GM23338 (cell line): ENCODE data around the gene CRIP3. TPM values are rescaled to one million over a fixed set of nuclear protein-coding genes. Genes with fewer than 3 reads are reported as not detected.

Experiments
- ATAC-seq: fragments of 200-7000 bp; cut with Tn5 transposase; 3 replicates; pipeline ENCODE4 v1.9.1; 2020
- DNase-seq: peaks from one replicate; pipeline ENCODE4 v3.0.0-alpha.2; 2015; ENCODE audit warnings: low spot score
- H2AFZ ChIP-seq: fragments of 200-600 bp; sonication (generic); 2 replicates; pipeline ENCODE4 v1.8.0; 2016; ENCODE audit warnings: antibody characterized with exemption, mild to moderate bottlenecking, moderate library complexity
- H3F3A ChIP-seq: fragments of 200-600 bp; sonication (generic); replicated peaks from 2 replicates; pipeline ENCODE4 v1.8.0; 2017; ENCODE audit warnings: antibody characterized with exemption, mixed run types, low read depth
- H3K27ac ChIP-seq: fragments of 200-600 bp; sonication (generic); 2 replicates; pipeline ENCODE4 v1.6.1; 2016; ENCODE audit warnings: low read depth
- H3K27me3 ChIP-seq: fragments of 200-600 bp; sonication (generic); 2 replicates; pipeline ENCODE4 v1.8.0; 2016; ENCODE audit warnings: mild to moderate bottlenecking, mixed run types, moderate library complexity; ENCODE audit not compliant: insufficient read depth
- H3K36me3 ChIP-seq: fragments of 200-600 bp; sonication (generic); 2 replicates; pipeline ENCODE4 v1.8.0; 2016; ENCODE audit warnings: mild to moderate bottlenecking; ENCODE audit not compliant: insufficient read depth
- H3K4me1 ChIP-seq: fragments of 200-600 bp; sonication (generic); 2 replicates; pipeline ENCODE4 v1.8.0; 2016; ENCODE audit warnings: mild to moderate bottlenecking, moderate library complexity; ENCODE audit not compliant: insufficient read depth
- H3K4me2 ChIP-seq: fragments of 200-600 bp; sonication (generic); 2 replicates; pipeline ENCODE4 v1.7.1; 2017; ENCODE audit warnings: mixed run types
- H3K4me3 ChIP-seq: fragments of 200-600 bp; sonication (generic); 2 replicates; pipeline ENCODE4 v1.6.1; 2016; ENCODE audit warnings: mixed run types
- H3K79me2 ChIP-seq: fragments of 200-600 bp; sonication (generic); replicated peaks from 2 replicates; pipeline ENCODE4 v1.8.0; 2017; ENCODE audit warnings: mild to moderate bottlenecking; ENCODE audit not compliant: insufficient read depth
- H3K9me2 ChIP-seq: fragments of 200-600 bp; sonication (generic); 2 replicates; pipeline ENCODE4 v1.8.0; 2017; ENCODE audit not compliant: insufficient read depth
- H4K20me1 ChIP-seq: fragments of 200-600 bp; sonication (generic); replicated peaks from 2 replicates; pipeline ENCODE4 v1.8.0; 2017; ENCODE audit warnings: mild to moderate bottlenecking; ENCODE audit not compliant: insufficient read depth
- H3K27ac Mint-ChIP-seq: 2 replicates; pipeline ENCODE4 v1.8.0; 2020; ENCODE audit warnings: inconsistent platforms, mild to moderate bottlenecking, moderate library complexity, mixed read lengths
- H3K27me3 Mint-ChIP-seq: 3 replicates; pipeline ENCODE4 v1.8.0; 2022; ENCODE audit warnings: low read depth, mild to moderate bottlenecking, moderate library complexity, mixed read lengths, inconsistent platforms; ENCODE audit not compliant: insufficient read depth, poor library complexity
- H3K36me3 Mint-ChIP-seq: 3 replicates; pipeline ENCODE4 v1.8.0; 2021; ENCODE audit warnings: low read depth, mild to moderate bottlenecking, inconsistent platforms, moderate library complexity, mixed read lengths
- H3K4me1 Mint-ChIP-seq: 3 replicates; pipeline ENCODE4 v1.8.0; 2020; ENCODE audit warnings: mild to moderate bottlenecking, inconsistent platforms, mixed read lengths
- H3K4me3 Mint-ChIP-seq: 3 replicates; pipeline ENCODE4 v1.8.0; 2021; ENCODE audit warnings: moderate library complexity, mild to moderate bottlenecking, inconsistent platforms, mixed read lengths
- H3K9me3 Mint-ChIP-seq: 3 replicates; pipeline ENCODE4 v1.8.0; 2020; ENCODE audit warnings: moderate library complexity, mild to moderate bottlenecking, inconsistent platforms, mixed read lengths
- CREB1 ChIP-seq: fragments of 250-450 bp; sonication (Bioruptor Pico); IDR thresholded peaks from 2 replicates; pipeline ENCODE4 v1.5.0; 2020; ENCODE audit warnings: low read depth, mild to moderate bottlenecking, moderate library complexity
- EZH2 ChIP-seq: fragments of 200-600 bp; sonication (generic); IDR thresholded peaks from one replicate; pipeline ENCODE4 v1.8.0; 2017; ENCODE audit warnings: antibody characterized with exemption, mild to moderate bottlenecking, low read depth; ENCODE audit not compliant: unreplicated experiment
- EZH2phosphoT487 ChIP-seq: fragments of 200-600 bp; sonication (generic); IDR thresholded peaks from one replicate; pipeline ENCODE4 v1.8.1; 2018; ENCODE audit warnings: antibody characterized with exemption; ENCODE audit not compliant: unreplicated experiment
- JUNB ChIP-seq: IDR thresholded peaks from one replicate; pipeline ENCODE4 v1.6.1; 2016; ENCODE audit warnings: antibody characterized with exemption; ENCODE audit not compliant: unreplicated experiment
- NANOG ChIP-seq: IDR thresholded peaks from 2 replicates; pipeline ENCODE4 v1.6.1; 2016; ENCODE audit warnings: antibody characterized with exemption, borderline replicate concordance
- POLR2AphosphoS5 ChIP-seq: IDR thresholded peaks from 2 replicates; pipeline ENCODE4 v1.6.1; 2016; ENCODE audit warnings: antibody characterized with exemption, low read depth
- STAT1 ChIP-seq: IDR thresholded peaks from one replicate; pipeline ENCODE4 v1.6.1; 2016; ENCODE audit warnings: antibody characterized with exemption; ENCODE audit not compliant: unreplicated experiment
- ZNF114 ChIP-seq: fragments of 250-450 bp; sonication (Bioruptor Pico); IDR thresholded peaks from 2 replicates; pipeline ENCODE4 v1.5.0; 2020; ENCODE audit warnings: mild to moderate bottlenecking, moderate library complexity
- ZNF331 ChIP-seq: fragments of 250-450 bp; sonication (Bioruptor Pico); IDR thresholded peaks from 2 replicates; pipeline ENCODE4 v1.5.0; 2020; ENCODE audit warnings: low read depth, mild to moderate bottlenecking, moderate library complexity
- polyA plus RNA-seq: library from polyadenylated mRNA; unstranded; fragments of >200 nt; fragmentation: Nextera tagmentation; extraction: Ambion mirVana; gene quantifications from 2 replicates; pipeline ENCODE4 v1.2.1, GENCODE V29; 2016
- total RNA-seq: library from RNA; depleted of rRNA; stranded (reverse); fragments of >200 nt; shearing (Covaris generic); gene quantifications from 2 replicates; pipeline ENCODE4 v1.2.3, GENCODE V29; 2014
- TF ChIP-seq, protein P1 (sequence below), 2 experiments: fragments of 200-600 bp in 1 of 2; sonication (generic) in 1 of 2; conservative IDR thresholded peaks; 2 replicates each; pipeline versions ENCODE4 v1.5.1 to v1.6.1; 2016 to 2017; ENCODE audit warnings: antibody characterized with exemption in 2 of 2, low read depth in 2 of 2, mild to moderate bottlenecking in 2 of 2, moderate library complexity in 1 of 2
- TF ChIP-seq, protein P2 (sequence below): IDR thresholded peaks from 2 replicates; pipeline ENCODE4 v1.6.1; 2016; ENCODE audit warnings: antibody characterized with exemption
- TF ChIP-seq, protein P3 (sequence below): IDR thresholded peaks from one replicate; pipeline ENCODE4 v1.6.1; 2018; ENCODE audit warnings: antibody characterized with exemption; ENCODE audit not compliant: unreplicated experiment

CRIP3 gene
- total and polyA plus RNA-seq, 2 experiments from 2014 or later, result 22.0 to 36.0 TPM

DNA sequence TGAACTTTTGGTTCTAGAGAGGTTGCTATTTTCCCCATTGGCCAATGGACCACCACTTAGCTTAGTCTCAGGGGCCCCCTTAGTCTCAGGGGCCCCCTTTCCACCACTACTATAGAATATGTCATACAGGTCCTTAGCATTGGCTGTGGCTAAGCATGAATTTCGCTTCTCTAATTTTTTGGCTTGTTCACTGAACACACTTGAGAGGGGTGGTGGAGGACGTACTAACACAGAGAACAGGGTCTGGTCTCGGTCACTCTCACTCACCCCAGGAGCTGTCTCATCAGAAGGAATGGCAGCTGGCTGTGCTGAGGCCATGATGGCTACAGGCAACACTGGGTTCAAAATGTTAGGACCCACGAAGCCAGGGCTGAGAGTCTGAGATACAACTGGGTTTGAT lies 30.5 kb upstream of the CRIP3 start (continued):
- TF ChIP-seq CREB1 (no peak), ZNF114 (CRISPR knock-in tag) (no peak), NANOG (no peak), JUNB (no peak)
- TF ChIP-seq, protein P1, sequence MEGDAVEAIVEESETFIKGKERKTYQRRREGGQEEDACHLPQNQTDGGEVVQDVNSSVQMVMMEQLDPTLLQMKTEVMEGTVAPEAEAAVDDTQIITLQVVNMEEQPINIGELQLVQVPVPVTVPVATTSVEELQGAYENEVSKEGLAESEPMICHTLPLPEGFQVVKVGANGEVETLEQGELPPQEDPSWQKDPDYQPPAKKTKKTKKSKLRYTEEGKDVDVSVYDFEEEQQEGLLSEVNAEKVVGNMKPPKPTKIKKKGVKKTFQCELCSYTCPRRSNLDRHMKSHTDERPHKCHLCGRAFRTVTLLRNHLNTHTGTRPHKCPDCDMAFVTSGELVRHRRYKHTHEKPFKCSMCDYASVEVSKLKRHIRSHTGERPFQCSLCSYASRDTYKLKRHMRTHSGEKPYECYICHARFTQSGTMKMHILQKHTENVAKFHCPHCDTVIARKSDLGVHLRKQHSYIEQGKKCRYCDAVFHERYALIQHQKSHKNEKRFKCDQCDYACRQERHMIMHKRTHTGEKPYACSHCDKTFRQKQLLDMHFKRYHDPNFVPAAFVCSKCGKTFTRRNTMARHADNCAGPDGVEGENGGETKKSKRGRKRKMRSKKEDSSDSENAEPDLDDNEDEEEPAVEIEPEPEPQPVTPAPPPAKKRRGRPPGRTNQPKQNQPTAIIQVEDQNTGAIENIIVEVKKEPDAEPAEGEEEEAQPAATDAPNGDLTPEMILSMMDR (conservative IDR thresholded peaks at IDR 0.05; ENCODE audit: low read depth in 2 of 2), result no peak

DNA sequence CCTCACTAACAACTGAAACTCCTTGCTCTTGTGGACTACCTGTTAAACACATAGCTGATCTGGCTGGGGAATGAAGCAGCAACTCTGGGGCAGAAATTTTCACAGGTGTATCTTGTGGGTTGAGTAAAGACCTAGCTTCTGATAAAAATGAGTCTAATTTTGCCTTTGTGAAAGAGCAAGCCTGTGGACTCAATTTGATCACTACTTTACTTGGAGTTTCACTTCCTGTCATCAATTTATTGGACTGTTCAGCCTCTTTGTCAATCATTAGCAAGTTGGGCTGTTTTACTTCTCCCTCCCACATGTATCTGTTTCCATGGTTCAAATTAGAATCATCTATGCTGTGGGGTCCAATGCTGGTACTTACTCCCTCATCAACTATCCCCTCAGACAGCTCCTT lies 29.6 kb upstream of the CRIP3 start:
- H3K4me3 Mint-ChIP-seq, result no peak overlapping the region
- Histone ChIP-seq H3K36me3 (peaks cover 12% of the 10 kb centered on the region; the same call in 1 of the 2 replicates), H3K4me3 (no peak overlapping the region), H4K20me1 (no peaks in the 10 kb centered on the region), H3K27ac (no peak overlapping the region), H3K27me3 (no peaks in the 10 kb centered on the region), H3K79me2 (no peaks in the 10 kb centered on the region), H3K4me2 (no peak overlapping the region), H2AFZ (no peak overlapping the region), H3K9me2 (no peaks in the 10 kb centered on the region), H3F3A (no peaks in the 10 kb centered on the region), H3K4me1 (no peaks in the 10 kb centered on the region)
- TF ChIP-seq ZNF114 (CRISPR knock-in tag), result no peak
- no peak for TF ChIP-seq POLR2AphosphoS5
- TF ChIP-seq ZNF331 (CRISPR knock-in tag), result no peak
- TF ChIP-seq, protein P2, sequence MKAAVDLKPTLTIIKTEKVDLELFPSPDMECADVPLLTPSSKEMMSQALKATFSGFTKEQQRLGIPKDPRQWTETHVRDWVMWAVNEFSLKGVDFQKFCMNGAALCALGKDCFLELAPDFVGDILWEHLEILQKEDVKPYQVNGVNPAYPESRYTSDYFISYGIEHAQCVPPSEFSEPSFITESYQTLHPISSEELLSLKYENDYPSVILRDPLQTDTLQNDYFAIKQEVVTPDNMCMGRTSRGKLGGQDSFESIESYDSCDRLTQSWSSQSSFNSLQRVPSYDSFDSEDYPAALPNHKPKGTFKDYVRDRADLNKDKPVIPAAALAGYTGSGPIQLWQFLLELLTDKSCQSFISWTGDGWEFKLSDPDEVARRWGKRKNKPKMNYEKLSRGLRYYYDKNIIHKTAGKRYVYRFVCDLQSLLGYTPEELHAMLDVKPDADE, result no peak
- no peak for ATAC-seq
- H3K9me3 Mint-ChIP-seq, result no peaks in the 10 kb centered on the region
- H3K4me1 Mint-ChIP-seq, result peaks cover 2% of the 10 kb centered on the region; the same call in 2 of the 3 replicates
- peaks cover 22% of the 10 kb centered on the region for H3K36me3 Mint-ChIP-seq
- DNase-seq, result no peak
- no peak overlapping the region for H3K27ac Mint-ChIP-seq
- no peaks in the 10 kb centered on the region for H3K27me3 Mint-ChIP-seq

DNA sequence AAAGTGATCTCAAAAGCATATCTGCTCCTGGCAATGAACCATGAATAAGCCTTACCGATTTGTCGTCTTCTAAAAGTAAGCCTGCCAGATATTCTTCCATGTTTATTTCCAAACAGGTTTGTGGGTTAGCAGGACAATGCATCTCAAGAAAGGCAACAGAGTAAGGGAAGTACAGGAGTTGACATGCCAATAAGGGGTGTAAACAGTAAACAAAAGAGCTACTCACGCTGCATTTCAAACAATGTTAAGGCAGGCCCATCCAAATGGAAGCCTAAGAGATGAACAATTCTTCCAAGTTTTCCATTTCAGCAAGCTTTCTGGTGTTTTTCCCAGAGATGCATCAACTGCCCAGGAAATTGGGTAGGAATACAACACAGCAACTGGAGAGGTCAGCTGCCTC lies 27.8 kb upstream of the CRIP3 start:
- Histone ChIP-seq H3K4me3 (no peak overlapping the region), H3K27ac (no peak overlapping the region), H2AFZ (no peak overlapping the region), H3K9me2 (no peaks in the 10 kb centered on the region), H3K36me3 (peaks cover 12% of the 10 kb centered on the region; the same call in 1 of the 2 replicates), H3K27me3 (no peaks in the 10 kb centered on the region), H3K79me2 (no peaks in the 10 kb centered on the region), H3F3A (no peaks in the 10 kb centered on the region), H3K4me2 (no peak overlapping the region), H4K20me1 (no peaks in the 10 kb centered on the region), H3K4me1 (no peaks in the 10 kb centered on the region)
- DNase-seq, result peak; percentile 29
- peaks cover 16% of the 10 kb centered on the region for H3K36me3 Mint-ChIP-seq
- H3K27me3 Mint-ChIP-seq, result no peaks in the 10 kb centered on the region
- H3K4me1 Mint-ChIP-seq, result peaks cover 2% of the 10 kb centered on the region; the same call in 2 of the 3 replicates
- no peaks in the 10 kb centered on the region for H3K9me3 Mint-ChIP-seq
- H3K4me3 Mint-ChIP-seq, result no peak overlapping the region
- H3K27ac Mint-ChIP-seq, result no peak overlapping the region
- no peak for ATAC-seq
- TF ChIP-seq POLR2AphosphoS5 (no peak), EZH2 (no peak), NANOG (no peak), STAT1 (no peak), EZH2phosphoT487 (no peak), CREB1 (no peak), ZNF114 (CRISPR knock-in tag) (no peak), ZNF331 (CRISPR knock-in tag) (no peak)
- TF ChIP-seq, protein P3, sequence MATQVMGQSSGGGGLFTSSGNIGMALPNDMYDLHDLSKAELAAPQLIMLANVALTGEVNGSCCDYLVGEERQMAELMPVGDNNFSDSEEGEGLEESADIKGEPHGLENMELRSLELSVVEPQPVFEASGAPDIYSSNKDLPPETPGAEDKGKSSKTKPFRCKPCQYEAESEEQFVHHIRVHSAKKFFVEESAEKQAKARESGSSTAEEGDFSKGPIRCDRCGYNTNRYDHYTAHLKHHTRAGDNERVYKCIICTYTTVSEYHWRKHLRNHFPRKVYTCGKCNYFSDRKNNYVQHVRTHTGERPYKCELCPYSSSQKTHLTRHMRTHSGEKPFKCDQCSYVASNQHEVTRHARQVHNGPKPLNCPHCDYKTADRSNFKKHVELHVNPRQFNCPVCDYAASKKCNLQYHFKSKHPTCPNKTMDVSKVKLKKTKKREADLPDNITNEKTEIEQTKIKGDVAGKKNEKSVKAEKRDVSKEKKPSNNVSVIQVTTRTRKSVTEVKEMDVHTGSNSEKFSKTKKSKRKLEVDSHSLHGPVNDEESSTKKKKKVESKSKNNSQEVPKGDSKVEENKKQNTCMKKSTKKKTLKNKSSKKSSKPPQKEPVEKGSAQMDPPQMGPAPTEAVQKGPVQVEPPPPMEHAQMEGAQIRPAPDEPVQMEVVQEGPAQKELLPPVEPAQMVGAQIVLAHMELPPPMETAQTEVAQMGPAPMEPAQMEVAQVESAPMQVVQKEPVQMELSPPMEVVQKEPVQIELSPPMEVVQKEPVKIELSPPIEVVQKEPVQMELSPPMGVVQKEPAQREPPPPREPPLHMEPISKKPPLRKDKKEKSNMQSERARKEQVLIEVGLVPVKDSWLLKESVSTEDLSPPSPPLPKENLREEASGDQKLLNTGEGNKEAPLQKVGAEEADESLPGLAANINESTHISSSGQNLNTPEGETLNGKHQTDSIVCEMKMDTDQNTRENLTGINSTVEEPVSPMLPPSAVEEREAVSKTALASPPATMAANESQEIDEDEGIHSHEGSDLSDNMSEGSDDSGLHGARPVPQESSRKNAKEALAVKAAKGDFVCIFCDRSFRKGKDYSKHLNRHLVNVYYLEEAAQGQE, result no peak
- TF ChIP-seq, protein P2, result no peak
